ENCODE measurements around the gene HASPIN.

DNA sequence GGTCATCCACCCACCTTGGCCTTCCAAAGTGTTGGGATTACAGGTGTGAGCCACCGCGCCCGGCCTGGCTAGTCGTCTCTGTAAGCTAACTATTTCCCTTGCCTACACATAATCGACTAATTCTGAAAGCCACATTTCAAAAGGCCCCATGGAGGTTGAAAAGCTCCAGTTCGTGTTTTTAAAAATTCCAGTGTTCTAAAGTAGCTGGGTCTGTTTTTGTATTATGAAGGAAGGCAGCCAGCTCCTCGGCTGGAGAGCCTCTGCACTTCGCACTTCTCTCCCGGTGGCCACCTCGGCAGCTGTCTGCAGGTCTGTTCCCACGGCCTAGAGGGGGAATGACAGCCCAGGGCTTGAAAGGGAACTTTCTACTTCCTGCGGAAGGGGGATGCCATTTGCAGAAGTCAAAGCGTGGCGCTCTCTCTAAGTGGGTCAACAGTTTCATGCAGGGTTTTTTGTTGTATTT, 16.9 kb downstream of the HASPIN start:
- TF ChIP-seq POLR2A (IDR thresholded peaks at IDR 0.05) (no peak), POLR2AphosphoS5 (IDR thresholded peaks at IDR 0.05) (no peak)
- TF ChIP-seq, protein P1, sequence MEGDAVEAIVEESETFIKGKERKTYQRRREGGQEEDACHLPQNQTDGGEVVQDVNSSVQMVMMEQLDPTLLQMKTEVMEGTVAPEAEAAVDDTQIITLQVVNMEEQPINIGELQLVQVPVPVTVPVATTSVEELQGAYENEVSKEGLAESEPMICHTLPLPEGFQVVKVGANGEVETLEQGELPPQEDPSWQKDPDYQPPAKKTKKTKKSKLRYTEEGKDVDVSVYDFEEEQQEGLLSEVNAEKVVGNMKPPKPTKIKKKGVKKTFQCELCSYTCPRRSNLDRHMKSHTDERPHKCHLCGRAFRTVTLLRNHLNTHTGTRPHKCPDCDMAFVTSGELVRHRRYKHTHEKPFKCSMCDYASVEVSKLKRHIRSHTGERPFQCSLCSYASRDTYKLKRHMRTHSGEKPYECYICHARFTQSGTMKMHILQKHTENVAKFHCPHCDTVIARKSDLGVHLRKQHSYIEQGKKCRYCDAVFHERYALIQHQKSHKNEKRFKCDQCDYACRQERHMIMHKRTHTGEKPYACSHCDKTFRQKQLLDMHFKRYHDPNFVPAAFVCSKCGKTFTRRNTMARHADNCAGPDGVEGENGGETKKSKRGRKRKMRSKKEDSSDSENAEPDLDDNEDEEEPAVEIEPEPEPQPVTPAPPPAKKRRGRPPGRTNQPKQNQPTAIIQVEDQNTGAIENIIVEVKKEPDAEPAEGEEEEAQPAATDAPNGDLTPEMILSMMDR (IDR thresholded peaks at IDR 0.05), result no peak

All from prostate gland (tissue), 2 donors.